ENCODE results near the gene AATF. TPM values are rescaled to one million over a fixed set of nuclear protein-coding genes. Genes with fewer than 3 reads are reported as not detected.
A peak's percentile ranks its signal among the peaks of the same experiment; 100 is the strongest.

The AATF gene
- total and polyA plus RNA-seq, 2 of the 8 experiments (the other 6 are each of a cell fraction or from before 2014, with no cell fraction given): 20.1 to 62.8 TPM

- Histone ChIP-seq H4K20me1 (replicated peaks in 1 of 2; ENCODE audit: control insufficient read depth in 1 of 2, insufficient read depth in 2 of 2, low read length in 2 of 2) (peaks cover 0 to 2% of the 10 kb centered on the region in 2 experiments), H2BK15ac (ENCODE audit: low read length) (no peak overlapping the region)
- POLR2A ChIA-PET (ENCODE audit: partially characterized antibody): no interaction called here
Measured at GRCh38 chr17:37043201-37043600, 94.4 kb downstream of the AATF start.

More at GRCh38 chr17:37043201-37043600, 94.4 kb downstream of the AATF start:
- Histone ChIP-seq H4K91ac (replicated peaks; ENCODE audit: insufficient read length, low read length) (no peak overlapping the region), H2BK20ac (ENCODE audit: low read length) (no peak overlapping the region), H3K4me1 (replicated peaks in 1 of 4; ENCODE audit: control insufficient read depth in 3 of 4, insufficient read depth in 4 of 4, low read length in 3 of 4) (peaks cover 6 to 24% (median 12%) of the 10 kb centered on the region in 4 experiments), H3K36me3 (ENCODE audit: control insufficient read depth in 2 of 4, insufficient read depth in 4 of 4, low read length in 3 of 4) (no peaks in the 10 kb centered on the region), H3K4me3 (ENCODE audit: extremely low read depth in 1 of 4, insufficient read depth in 2 of 4, low read depth in 3 of 4, low read length in 4 of 4) (no peak overlapping the region), H3K23me2 (ENCODE audit: low read depth, low read length) (no peaks in the 10 kb centered on the region), H4K8ac (ENCODE audit: extremely low read depth, insufficient read depth, low read length) (no peak overlapping the region), H3K56ac (replicated peaks; ENCODE audit: insufficient read length, low read depth, low read length) (no peak overlapping the region), H3K4me2 (ENCODE audit: insufficient read depth in 1 of 2, low read depth in 2 of 2, low read length in 2 of 2) (0 out of 4 replicates have a peak overlapping the region, but pooled peaks of 1 of the 2 experiments have one; percentile 35), H3K14ac (ENCODE audit: insufficient read length) (no peak overlapping the region), H2BK120ac (replicated peaks; ENCODE audit: low read depth, low read length) (no peak overlapping the region), H4K5ac (ENCODE audit: insufficient read length, low read depth, low read length) (no peak overlapping the region), H2BK5ac (ENCODE audit: low read depth, low read length) (peak overlapping the region; percentile 35; the same call in 1 of the 2 replicates), H2AK5ac (ENCODE audit: low read depth, low read length) (no peak overlapping the region), H3K27ac (ENCODE audit: low read depth, low read length) (no peak overlapping the region), H3K79me2 (ENCODE audit: control insufficient read depth in 1 of 2, insufficient read depth in 2 of 2, low read length in 2 of 2) (no peaks in the 10 kb centered on the region), H3K27me3 (replicated peaks in 1 of 4; ENCODE audit: control insufficient read depth in 3 of 4, extremely low read depth in 1 of 4, insufficient read depth in 3 of 4, low read length in 3 of 4) (no peaks in the 10 kb centered on the region), H3K4ac (replicated peaks; ENCODE audit: insufficient read length, low read depth, low read length) (no peak overlapping the region), H3K18ac (ENCODE audit: extremely low read depth, low read length) (no peak overlapping the region), H2AFZ (ENCODE audit: low read length) (no peak overlapping the region), H3K23ac (ENCODE audit: insufficient read length) (peak overlapping the region; percentile 72), H3K9ac (replicated peaks in 1 of 4; ENCODE audit: extremely low read depth in 1 of 4, low read depth in 3 of 4, low read length in 3 of 4) (no peak overlapping the region), H3K9me3 (ENCODE audit: insufficient read depth in 2 of 2, low read depth in 1 of 2, low read length in 1 of 2) (no peaks in the 10 kb centered on the region), H3K79me1 (ENCODE audit: low read depth, low read length) (peaks cover under 1% of the 10 kb centered on the region; the same call in 1 of the 2 replicates), H2BK12ac (ENCODE audit: low read depth, low read length) (no peak overlapping the region; the same call in 1 of the 2 replicates)
- peak in 1 of 2 experiments; percentile 37 for DNase-seq (ENCODE audit: low read depth in 1 of 2, low spot score in 2 of 2)
- no peak for TF ChIP-seq RNF2 (IDR thresholded peaks at IDR 0.05; ENCODE audit: borderline replicate concordance, low read depth, low read length, missing control alignments, poor library complexity, severe bottlenecking)
- TF ChIP-seq NRF1 (IDR thresholded peaks at IDR 0.05; ENCODE audit: low read depth, low read length): no peak
- TF ChIP-seq CBX8 (IDR thresholded peaks at IDR 0.05; ENCODE audit: borderline replicate concordance, low read depth, low read length): no peak
- TF ChIP-seq KDM4A (IDR thresholded peaks at IDR 0.05; ENCODE audit: low read depth, low read length, severe bottlenecking): no peak
- no peak for TF ChIP-seq CTBP2 (IDR thresholded peaks at IDR 0.05; ENCODE audit: borderline replicate concordance, insufficient read depth, insufficient read length, low read length)
- TF ChIP-seq HDAC6 (IDR thresholded peaks at IDR 0.05; ENCODE audit: low read depth, low read length): no peak
- TF ChIP-seq MAX (IDR thresholded peaks at IDR 0.05): no peak
- TF ChIP-seq ASH2L (IDR thresholded peaks at IDR 0.05; ENCODE audit: low read length): no peak
- TF ChIP-seq TBP (IDR thresholded peaks at IDR 0.05; ENCODE audit: low read depth, low read length): no peak
- CTCF ChIA-PET (ENCODE audit: partially characterized antibody): interaction anchor here (0.7 to 1.3 kb wide), 4 partner anchors 24 to 425 kb away, joined by 3 read pairs; no protein-coding TSS in a partner anchor
- 83% methylated on average over 3 of the region's 3 CpGs; no CpG with 5 or more reads in 1 of the 2 experiments for WGBS, 2 experiments (ENCODE audit: extremely low coverage in 1 of 2, insufficient coverage in 1 of 2, insufficient read length in 1 of 2, insufficient replicate concordance in 2 of 2, low coverage in 1 of 2, low lambda C conversion rate in 2 of 2, missing lambda C conversion rate in 1 of 2)
- no peak for FAIRE-seq

All from H1 (cell line).